ENCODE measurements around the gene DAGLA.

The DAGLA gene

DNA sequence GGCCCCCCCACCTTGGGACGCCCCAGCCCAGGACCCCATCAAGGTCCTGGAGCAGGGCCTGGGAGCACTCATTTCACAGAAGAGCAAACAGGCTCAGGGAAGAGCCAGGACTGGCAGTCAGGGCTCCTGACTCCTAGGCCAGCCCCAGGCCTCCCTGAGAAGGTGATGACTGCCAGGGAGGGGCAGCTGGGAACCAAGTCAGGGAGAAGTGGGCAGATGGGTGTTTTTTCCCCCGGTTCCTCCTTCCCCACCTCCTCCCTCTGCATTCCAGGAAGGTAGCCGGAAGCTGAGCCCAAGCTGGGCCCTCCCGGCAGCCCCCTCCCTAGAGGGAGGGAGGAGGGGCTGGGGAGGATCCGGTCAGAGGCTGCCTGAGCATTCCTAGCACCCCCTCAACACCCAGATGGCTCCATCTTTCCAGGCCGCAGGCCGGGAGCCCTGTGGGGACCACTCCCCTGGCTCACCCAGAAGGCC is 91.8 kb downstream of the DAGLA start:
- no peak for DNase-seq (ENCODE audit: low spot score)
- no peak overlapping the region for H3K4me3 ChIP-seq
- H3K27ac ChIP-seq: no peak overlapping the region
- no peak for TF ChIP-seq CTCF (IDR thresholded peaks at IDR 0.05)

GRCh38 chr11:61773356-61773755 is 93.2 kb downstream of the DAGLA start:
- TF ChIP-seq CTCF (IDR thresholded peaks at IDR 0.05): no peak
- Histone ChIP-seq H3K4me3 (no peak overlapping the region), H3K27ac (no peak overlapping the region)
- no peak for DNase-seq (ENCODE audit: low spot score)

- no peak overlapping the region for H3K27ac ChIP-seq
- H3K4me3 ChIP-seq: no peak overlapping the region
- DNase-seq (ENCODE audit: low spot score): no peak
- no peak for TF ChIP-seq CTCF (IDR thresholded peaks at IDR 0.05)
Measured at GRCh38 chr11:61773809-61774208, 93.6 kb downstream of the DAGLA start.

- no peak for DNase-seq (ENCODE audit: low spot score)
- TF ChIP-seq CTCF (IDR thresholded peaks at IDR 0.05): no peak
- no peak overlapping the region for H3K4me3 ChIP-seq
- H3K27ac ChIP-seq: no peak overlapping the region
Measured at GRCh38 chr11:61774411-61774810, 94.2 kb downstream of the DAGLA start.

DNA sequence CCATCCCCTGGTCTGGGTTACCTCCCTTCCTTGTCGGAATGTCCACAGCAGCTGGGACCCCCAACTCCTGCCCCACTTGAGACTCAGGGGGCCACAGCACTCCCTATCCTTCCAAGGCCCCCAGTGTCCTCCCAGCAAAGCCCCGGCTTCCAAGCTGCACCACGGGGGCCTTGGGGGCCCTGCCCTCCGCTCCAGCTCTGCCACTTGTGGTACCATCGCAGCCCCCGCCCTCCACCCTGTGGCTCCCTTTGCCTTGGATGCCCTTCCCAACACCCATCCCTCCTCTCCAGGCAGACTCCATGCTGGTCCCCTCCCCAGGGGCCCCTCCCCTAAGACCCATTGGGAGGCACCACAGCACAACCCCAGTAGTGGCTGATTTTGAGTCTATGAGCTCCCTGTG is 94.9 kb downstream of the DAGLA start:
- no peak overlapping the region for H3K27ac ChIP-seq
- TF ChIP-seq CTCF (IDR thresholded peaks at IDR 0.05): no peak
- no peak for DNase-seq (ENCODE audit: low spot score)
- no peak overlapping the region for H3K4me3 ChIP-seq

DNA sequence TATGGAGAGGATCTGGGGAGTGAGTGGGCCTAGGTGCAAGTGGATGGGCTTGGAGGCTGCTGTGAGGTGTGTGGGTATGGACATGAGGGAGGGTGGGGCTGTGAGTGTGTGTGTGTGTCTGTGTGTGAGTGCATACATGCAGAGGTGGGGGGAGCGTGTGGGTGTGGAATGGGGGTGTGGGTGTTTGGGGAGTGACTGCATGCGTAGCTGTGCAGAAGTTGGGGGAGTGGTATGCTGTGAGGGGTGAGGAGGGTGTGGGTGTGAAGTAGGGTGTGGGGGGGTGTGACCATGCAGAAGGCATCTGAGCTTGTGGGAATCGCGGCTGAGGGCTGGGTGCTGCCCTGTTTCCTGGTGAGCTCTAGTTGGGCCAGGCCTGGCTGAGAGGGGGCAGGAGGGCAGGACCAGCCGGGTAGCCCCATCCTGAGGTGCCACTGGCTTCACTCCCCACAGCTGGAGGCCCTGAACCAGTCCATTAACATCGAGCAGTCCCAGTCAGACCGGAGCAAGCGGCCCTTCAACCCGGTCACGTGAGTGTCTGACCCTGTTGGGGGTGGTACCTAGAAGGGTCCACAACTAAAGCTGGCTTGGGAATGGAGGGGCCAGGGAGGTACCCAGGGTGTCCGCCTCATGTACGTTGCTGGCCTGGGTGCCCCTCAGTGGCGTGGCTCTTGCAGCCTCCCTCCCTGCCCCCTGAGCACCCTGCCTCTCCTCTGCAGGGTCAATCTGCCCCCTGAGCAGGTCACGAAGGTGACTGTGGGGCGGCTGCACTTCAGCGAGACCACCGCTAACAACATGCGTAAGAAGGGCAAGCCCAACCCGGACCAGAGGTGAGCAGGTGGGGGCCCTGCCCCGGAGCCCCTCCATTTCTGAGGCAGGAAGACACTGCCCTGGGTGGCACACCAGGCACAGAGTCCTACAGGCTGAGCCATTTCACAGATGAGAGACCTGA is 95.7 kb downstream of the DAGLA start:
- Histone ChIP-seq H3K4me3 (no peak overlapping the region), H3K27ac (no peak overlapping the region)
- DNase-seq (ENCODE audit: low spot score): no peak
- TF ChIP-seq CTCF (IDR thresholded peaks at IDR 0.05): no peak

DNA sequence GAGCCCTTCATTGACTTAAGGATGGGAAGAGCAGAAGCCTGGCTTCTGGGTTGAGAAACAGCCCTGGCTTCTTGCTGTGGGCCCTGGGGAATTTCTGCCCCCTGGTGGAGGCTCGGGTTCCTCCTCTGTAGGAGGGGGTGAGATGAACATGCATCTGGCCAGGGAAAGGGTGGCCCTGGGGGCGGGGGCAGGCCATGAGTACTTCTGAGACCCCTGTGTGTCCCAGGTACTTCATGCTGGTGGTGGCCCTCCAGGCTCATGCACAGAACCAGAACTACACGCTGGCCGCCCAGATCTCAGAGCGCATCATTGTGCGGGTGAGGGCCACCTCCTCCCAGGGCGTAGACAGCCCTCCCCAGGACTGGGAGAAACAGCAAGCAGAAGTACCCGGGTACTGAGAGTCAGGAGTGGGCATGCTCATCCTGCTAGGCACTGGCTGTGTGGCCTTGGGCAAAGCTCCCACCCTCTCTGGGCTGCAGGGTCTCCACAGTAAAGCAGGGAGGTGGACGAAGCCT is 96.4 kb downstream of the DAGLA start:
- DNase-seq (ENCODE audit: low spot score): no peak
- no peak for TF ChIP-seq CTCF (IDR thresholded peaks at IDR 0.05)
- H3K4me3 ChIP-seq: no peak overlapping the region
- no peak overlapping the region for H3K27ac ChIP-seq
